Pancreas (tissue), 10 donors: ENCODE results near the gene AGBL5. TPM values are rescaled to one million over a fixed set of nuclear protein-coding genes. Genes with fewer than 3 reads are reported as not detected.
A peak's percentile ranks its signal among the peaks of the same experiment; 100 is the strongest.

ENCODE experiments used
- ATAC-seq, 4 donors: fragments of 200-7000 bp; cut with Tn5 transposase; one replicate each; pipeline versions ENCODE4 v1.8.0 to v1.9.1; 2020; ENCODE audit warnings: mild to moderate bottlenecking in 4 of 4, moderate library complexity in 4 of 4
- DNase-seq, 6 donors: peaks; one replicate each; pipeline ENCODE4 v3.0.0-alpha.2; 2020
- FAIRE-seq: peaks from 2 replicates; lab custom pipeline; 2012; peaks lifted over from hg19 to GRCh38; lab: Jason Lieb, UNC
- H3K27ac ChIP-seq, 4 donors: fragments of 200-600 bp; sonication (generic); 1 replicate in 3 of 4; 2 replicates in 1 of 4; pipeline versions ENCODE4 v1.5.0 to v1.8.0; 2020
- H3K27me3 ChIP-seq, 4 donors: fragments of 200-600 bp; one replicate each; pipeline ENCODE4 v1.8.0; 2021
- H3K36me3 ChIP-seq, 3 donors: fragments of 200-600 bp; sonication (generic) in 1 of 3; one replicate each; pipeline versions ENCODE4 v1.5.0 to v1.8.0; 2020 to 2021
- H3K4me1 ChIP-seq, 3 donors: fragments of 200-600 bp; one replicate each; pipeline ENCODE4 v1.8.0; 2021
- H3K4me3 ChIP-seq, 4 donors: fragments of 200-600 bp; sonication (generic) in 2 of 4; one replicate each; pipeline versions ENCODE4 v1.5.0 to v1.8.0; 2020 to 2021
- H3K9me3 ChIP-seq, 4 donors: fragments of 200-600 bp; one replicate each; pipeline ENCODE4 v1.8.0; 2021
- CTCF ChIP-seq, 4 donors: fragments of 200-600 bp; sonication (generic) in 3 of 4; IDR thresholded peaks; one replicate each; pipeline versions ENCODE4 v1.5.0 to v1.8.0; 2021; ENCODE audit warnings: antibody characterized with exemption in 4 of 4
- WGBS, 2 donors: extraction: QIAGEN DNeasy Blood & Tissue Kit; methylation state at CpG; one replicate each; pipeline ENCODE4 v1.1.7; 2013; 5-methylcytosine and 5-hydroxymethylcytosine counted together
- intact Hi-C, 3 donors: fragments of 100-400 bp; cut with DNase I; formaldehyde crosslinking; loops; one replicate each; pipeline versions ENCODE4 v1.11.1 to v1.14.2; 2022
- polyA plus RNA-seq, 2 donors: library from polyadenylated mRNA; stranded (reverse); fragments of 200-250 nt; gene quantifications; one replicate each; pipeline ENCODE4 v1.2.3, GENCODE V29; 2013
- total RNA-seq, 6 donors: library from RNA; stranded (reverse); fragmentation: NEBNext Ultra II Directional in 4 of 6; extraction: Animal tissue kit (Norgen Biotek cat#: 25700) in 4 of 6; gene quantifications; one replicate each; pipeline versions ENCODE4 v1.2.1 to v1.2.4, GENCODE V29; 2021 to 2023
- donor health status: healthy with polysubstance abuse.
- donor health status: DM: no; HTN: no; CAD: no; lungs with moderate emphysema.
- donor health status: DM: no; HTN: no; CAD: no.
- donor health status: control.
- donor health status: control.
- donor health status: Bipolar disorder and iron deficiency.
- donor health status: DM: yes; HTN: yes; CAD: no.
- donor health status: DM: no; HTN: no; CAD: no.
- donor health status: DM: no; HTN: no; CAD: no.
- donor health status: DM: yes; HTN: yes; CAD: no.

AGBL5 gene
- total and polyA plus RNA-seq, 8 donors = 8.2 to 15.5 (median 11.2) TPM

- H3K27me3 ChIP-seq = no peaks in the 10 kb centered on the region
- no peak for FAIRE-seq
- no peak for ATAC-seq
- 80 to 92% methylated on average over 2 of the region's 2 CpGs for WGBS, 2 donors
- H3K4me3 ChIP-seq = no peak overlapping the region
- H3K9me3 ChIP-seq = no peaks in the 10 kb centered on the region
- peaks cover 0 to 10% (median 8%) of the 10 kb centered on the region in 3 donors for H3K4me1 ChIP-seq
- no peak for TF ChIP-seq CTCF (IDR thresholded peaks at IDR 0.05)
- intact Hi-C loops = loop anchor here in 1 of 3 donors (10.0 kb wide), 1 partner anchor 99 kb away; no protein-coding TSS in a partner anchor
- H3K27ac ChIP-seq = no peak overlapping the region
- H3K36me3 ChIP-seq = no peaks in the 10 kb centered on the region
- no peak for DNase-seq
Observed at GRCh38 chr2:27095427-27095744, 43.9 kb downstream of the AGBL5 start.

- ATAC-seq (peak; percentile 90 to 95 (median 94)), DNase-seq (peak in 5 of 6 donors; percentile 71 to 83 (median 74)), FAIRE-seq (no peak)
- H3K9me3 ChIP-seq = no peaks in the 10 kb centered on the region
- peak overlapping the region in 3 of 4 donors; percentile 10 to 48 (median 20) for H3K4me3 ChIP-seq
- no peak for TF ChIP-seq CTCF (IDR thresholded peaks at IDR 0.05)
- no peaks in the 10 kb centered on the region for H3K27me3 ChIP-seq
- no peaks in the 10 kb centered on the region for H3K36me3 ChIP-seq
- intact Hi-C loops = loop anchor here in 1 of 3 donors (10.0 kb wide), 1 partner anchor 99 kb away; no protein-coding TSS in a partner anchor
- peak overlapping the region in 3 of 4 donors; percentile 8 to 24 (median 23) for H3K27ac ChIP-seq
- H3K4me1 ChIP-seq = peaks cover 0 to 10% (median 8%) of the 10 kb centered on the region in 3 donors
- 16 to 22% methylated on average over 18 of the region's 18 CpGs for WGBS, 2 donors
Observed at GRCh38 chr2:27095745-27096651, 44.5 kb downstream of the AGBL5 start.

- Histone ChIP-seq H3K36me3 (no peaks in the 10 kb centered on the region), H3K4me1 (peaks cover 0 to 10% (median 8%) of the 10 kb centered on the region in 3 donors), H3K27ac (no peak overlapping the region), H3K4me3 (no peak overlapping the region), H3K27me3 (no peaks in the 10 kb centered on the region), H3K9me3 (no peaks in the 10 kb centered on the region)
- 48% methylated on average over 3 of the region's 3 CpGs for WGBS, 2 donors
- FAIRE-seq (no peak), ATAC-seq (peak in 2 of 4 donors; percentile 5 to 8), DNase-seq (no peak)
- intact Hi-C loops = loop anchor here in 1 of 3 donors (10.0 kb wide), 1 partner anchor 98 kb away; no protein-coding TSS in a partner anchor
- TF ChIP-seq CTCF (IDR thresholded peaks at IDR 0.05) = no peak
Observed at GRCh38 chr2:27096748-27097297, 45.4 kb downstream of the AGBL5 start.

- WGBS, 2 donors = 88 to 96% methylated on average over 14 of the region's 14 CpGs
- peak in 1 of 6 donors; percentile 53 for DNase-seq
- intact Hi-C loops = loop anchor here in 1 of 3 donors (10.0 kb wide), 1 partner anchor 97 kb away; no protein-coding TSS in a partner anchor
Observed at GRCh38 chr2:27097341-27097740, 45.9 kb downstream of the AGBL5 start.

More at GRCh38 chr2:27097341-27097740, 45.9 kb downstream of the AGBL5 start:
- Histone ChIP-seq H3K36me3 (no peaks in the 10 kb centered on the region), H3K27ac (no peak overlapping the region), H3K27me3 (no peaks in the 10 kb centered on the region), H3K4me1 (peaks cover 0 to 10% (median 8%) of the 10 kb centered on the region in 3 donors), H3K9me3 (no peaks in the 10 kb centered on the region), H3K4me3 (no peak overlapping the region)
- FAIRE-seq = no peak
- TF ChIP-seq CTCF (IDR thresholded peaks at IDR 0.05) = no peak
- no peak for ATAC-seq
